ENCODE measurements around the gene PIP4P1.
"Not testable (repeated sequence)": the region's sequence is repeated elsewhere in the genome, so short reads cannot be mapped to it uniquely, and the experiment has no call there.

Gene PIP4P1

DNA sequence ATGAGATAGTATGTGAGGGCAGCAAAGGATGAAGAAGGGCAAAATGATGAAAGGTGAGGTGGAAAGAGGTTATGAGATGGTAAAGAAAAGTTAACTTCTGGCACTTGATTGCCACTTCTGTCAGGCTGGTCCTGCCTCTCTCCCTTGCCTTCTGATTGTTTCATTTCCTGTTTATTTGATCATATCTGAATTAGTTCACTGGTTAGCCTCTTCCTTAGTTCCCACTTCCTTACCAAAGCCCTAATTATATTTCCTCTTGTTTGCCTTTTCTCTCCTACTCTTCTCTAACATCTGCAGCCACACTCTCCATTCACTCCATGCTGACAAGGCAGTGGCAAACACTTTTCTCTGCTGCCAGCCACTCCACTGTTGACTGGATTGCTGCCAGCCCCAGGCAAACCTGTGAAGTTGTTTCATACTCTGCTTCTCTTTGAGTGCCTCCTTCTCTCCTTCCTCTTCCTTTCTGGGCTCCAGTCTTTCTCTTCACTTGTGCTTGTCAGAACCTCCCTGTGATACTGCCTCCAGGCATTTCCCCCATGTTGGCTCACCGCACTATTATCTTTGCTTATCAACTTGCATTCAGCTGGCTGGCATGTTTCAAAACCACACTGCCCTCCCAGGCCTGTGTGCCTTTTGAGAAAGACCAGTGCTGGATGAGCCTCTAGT is 16.1 kb upstream of the PIP4P1 start:
- no peak for DNase-seq (ENCODE audit: low read depth, low spot score)

DNA sequence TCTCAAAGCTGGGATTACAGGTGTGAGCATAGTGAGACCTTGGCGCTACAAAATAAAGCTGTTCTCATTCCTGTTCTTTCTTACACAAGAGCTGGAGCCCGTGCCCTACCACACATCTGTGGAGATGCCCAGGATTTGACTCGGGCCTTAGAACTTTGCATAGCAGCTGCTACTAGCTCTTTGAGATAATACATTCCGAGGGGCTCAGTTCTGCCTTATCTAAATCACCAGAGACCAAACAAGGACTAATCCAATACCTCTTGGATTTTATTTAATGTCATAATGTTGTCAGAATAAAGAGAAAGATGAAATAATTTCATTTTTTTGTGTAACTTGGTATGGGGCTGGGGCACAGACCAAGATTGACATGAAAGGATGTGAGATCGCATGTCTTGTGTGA is 15.5 kb upstream of the PIP4P1 start:
- no peak for DNase-seq (ENCODE audit: low read depth, low spot score)

- no peak for DNase-seq (ENCODE audit: low read depth, low spot score)
These were observed 11.4 kb upstream of the PIP4P1 start for GRCh38 chr14:20472536-20473169.

DNA sequence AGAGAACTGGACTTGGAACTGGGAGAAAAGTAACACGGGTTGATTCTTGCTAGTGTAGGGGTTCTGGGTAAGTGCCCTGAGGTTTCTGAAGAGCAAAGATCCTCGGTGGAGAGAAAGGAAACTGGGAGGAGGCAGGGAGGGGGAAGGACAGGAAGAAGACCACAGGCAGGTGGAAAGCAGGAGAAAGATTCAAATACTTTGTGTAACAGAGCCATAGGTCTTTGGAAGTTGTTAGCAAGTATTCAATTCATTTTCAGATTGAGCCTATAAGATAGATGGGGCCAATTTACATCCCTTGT is 9.3 kb upstream of the PIP4P1 start:
- DNase-seq (ENCODE audit: low read depth, low spot score), result no peak

GRCh38 chr14:20469890-20470602 is 8.8 kb upstream of the PIP4P1 start:
- no peak for DNase-seq (ENCODE audit: low read depth, low spot score)

DNA sequence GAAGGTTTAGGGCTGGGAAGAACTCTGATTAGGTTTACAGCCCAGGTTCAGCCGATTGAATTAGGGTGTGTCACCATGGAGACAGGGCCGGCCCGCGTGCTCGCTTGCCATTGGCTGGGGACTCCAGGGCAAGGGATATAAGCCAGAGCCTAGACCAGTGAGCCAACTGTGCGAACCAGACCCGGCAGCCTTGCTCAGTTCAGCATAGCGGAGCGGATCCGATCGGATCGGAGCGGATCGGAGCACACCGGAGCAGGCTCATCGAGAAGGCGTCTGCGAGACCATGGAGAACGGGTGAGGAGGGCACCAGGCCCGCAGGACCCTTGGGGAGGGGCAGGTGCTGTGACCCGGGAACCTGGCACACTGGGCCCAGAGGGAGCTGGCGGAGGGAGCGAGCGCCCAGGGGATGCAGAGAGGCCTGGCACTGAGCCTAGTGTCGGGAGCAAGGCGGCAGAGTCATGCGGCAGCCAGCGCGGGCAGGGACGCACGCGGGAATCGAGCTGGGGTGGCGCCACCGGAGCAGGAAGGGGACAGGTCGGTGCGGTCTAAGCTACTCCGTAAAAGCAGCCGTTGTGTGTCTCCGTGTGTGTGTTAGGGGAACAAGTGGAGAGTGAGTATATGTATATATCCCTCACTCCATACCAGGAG is 8.1 kb upstream of the PIP4P1 start, which contains the start of gene PNP:
TSS of gene PNP (plus strand) at position 165 of the 648 bp plus-strand sequence. CDS start at position 284, 119 bp downstream.
- peak; percentile 88 for DNase-seq (ENCODE audit: low read depth, low spot score)

DNA sequence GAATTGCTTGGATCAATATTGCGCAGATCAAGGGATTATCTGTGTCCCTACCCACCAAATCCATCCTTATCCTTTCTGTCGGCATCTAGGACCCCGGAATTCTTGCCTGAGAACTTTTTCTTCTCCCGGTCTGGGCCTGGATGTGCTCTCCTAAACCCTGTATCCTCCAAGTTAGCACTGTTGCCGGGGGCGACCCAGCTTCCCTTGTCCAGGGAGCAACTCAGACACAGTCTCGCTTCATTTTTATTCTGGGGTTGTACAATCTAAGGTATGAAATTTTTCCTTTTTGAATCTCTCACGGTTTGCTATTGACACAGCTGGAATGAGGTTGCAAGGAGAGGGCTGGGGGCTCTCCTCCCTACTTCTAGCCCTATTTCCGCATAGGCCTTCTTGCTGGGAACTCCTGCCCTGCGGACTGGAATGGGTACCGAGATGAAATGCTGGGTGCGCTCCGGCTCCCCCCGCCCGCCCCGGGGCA is 7.6 kb upstream of the PIP4P1 start:
- DNase-seq (ENCODE audit: low read depth, low spot score), result no peak

GRCh38 chr14:20460458-20461224 is 593 bp downstream of the PIP4P1 start:
- no peak for DNase-seq (ENCODE audit: low read depth, low spot score)

DNA sequence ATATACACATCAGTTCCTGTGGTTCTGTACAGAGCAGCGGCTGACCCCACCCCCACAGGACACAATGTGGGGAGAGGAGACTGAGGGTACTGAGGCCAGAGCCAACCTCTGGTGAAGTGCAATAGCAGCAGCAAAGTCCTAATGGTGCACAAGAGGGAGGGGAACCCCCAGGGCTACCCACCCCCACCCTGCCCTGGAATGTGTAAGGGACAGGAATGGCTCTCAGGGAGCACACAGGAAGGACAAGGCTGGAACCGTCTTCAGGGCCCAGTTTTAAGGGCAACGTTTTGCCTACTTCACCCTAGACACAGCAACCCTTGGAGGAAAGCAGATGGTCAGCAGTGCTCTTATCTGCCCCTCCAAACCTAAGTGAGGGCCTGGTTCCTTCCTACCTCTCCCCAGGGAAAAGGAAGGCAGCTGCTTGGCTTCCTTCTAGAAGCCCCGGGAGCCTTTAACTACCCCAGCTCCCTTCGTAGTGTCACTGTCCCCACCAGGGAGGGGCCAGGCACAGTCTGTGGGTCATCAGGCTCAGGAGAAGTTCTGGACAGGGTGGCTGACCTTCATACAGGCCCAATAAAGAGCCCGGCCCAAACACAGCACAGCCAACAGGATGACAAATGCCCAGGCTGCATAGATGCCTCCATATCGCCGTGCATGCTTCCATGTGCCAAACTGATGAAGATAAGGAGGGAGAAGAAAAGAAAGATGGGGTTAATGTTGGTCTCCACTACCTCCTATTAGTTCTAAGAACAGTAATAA is 3.0 kb downstream of the PIP4P1 start:
- no peak for DNase-seq (ENCODE audit: low read depth, low spot score)

DNA sequence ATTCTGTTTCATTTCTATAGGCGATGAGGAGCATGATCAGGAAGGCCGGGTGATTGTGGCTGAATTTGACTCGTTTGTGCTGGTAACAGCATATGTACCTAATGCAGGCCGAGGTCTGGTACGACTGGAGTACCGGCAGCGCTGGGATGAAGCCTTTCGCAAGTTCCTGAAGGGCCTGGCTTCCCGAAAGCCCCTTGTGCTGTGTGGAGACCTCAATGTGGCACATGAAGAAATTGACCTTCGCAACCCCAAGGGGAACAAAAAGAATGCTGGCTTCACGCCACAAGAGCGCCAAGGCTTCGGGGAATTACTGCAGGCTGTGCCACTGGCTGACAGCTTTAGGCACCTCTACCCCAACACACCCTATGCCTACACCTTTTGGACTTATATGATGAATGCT is 4.3 kb downstream of the PIP4P1 start:
- no peak for DNase-seq (ENCODE audit: low read depth, low spot score)

- DNase-seq (ENCODE audit: low read depth, low spot score), result no peak
These were observed 5.6 kb downstream of the PIP4P1 start for GRCh38 chr14:20455355-20456300.

- DNase-seq (ENCODE audit: low read depth, low spot score), result peak; percentile 92
These were observed 6.5 kb downstream of the PIP4P1 start, which contains the start of the genes APEX1 and OSGEP for GRCh38 chr14:20454516-20455354. APEX1 (plus strand) TSS chr14:20455226; CDS start chr14:20455646, 420 bp downstream. OSGEP (minus strand) TSS chr14:20454812; CDS start chr14:20454683, 129 bp downstream.

GRCh38 chr14:20452831-20453230 is 8.4 kb downstream of the PIP4P1 start:
- DNase-seq (ENCODE audit: low read depth, low spot score), result not testable (repeated sequence)

DNA sequence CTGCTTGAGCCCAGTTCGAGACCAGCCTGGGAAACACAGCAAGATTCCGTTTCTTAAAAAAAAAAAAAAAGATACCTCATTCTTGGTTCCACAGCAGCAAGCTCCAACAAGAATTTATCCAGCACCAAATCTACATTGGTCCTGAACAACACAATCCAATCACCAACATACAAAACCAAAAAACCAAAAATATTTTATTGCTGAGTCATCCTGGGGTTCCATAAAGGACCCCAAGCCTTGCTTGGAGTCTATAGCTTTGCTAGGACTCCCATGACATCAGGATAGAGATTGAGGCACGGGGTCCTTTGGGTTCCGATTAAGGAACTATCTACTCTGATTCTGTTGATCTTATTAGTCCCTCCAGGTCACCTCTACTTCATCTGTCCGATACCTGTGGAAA is 14.3 kb downstream of the PIP4P1 start:
- no peak for DNase-seq (ENCODE audit: low read depth, low spot score)

GRCh38 chr14:20443650-20444049 is 17.6 kb downstream of the PIP4P1 start:
- not testable (repeated sequence) for DNase-seq (ENCODE audit: low read depth, low spot score)

DNA sequence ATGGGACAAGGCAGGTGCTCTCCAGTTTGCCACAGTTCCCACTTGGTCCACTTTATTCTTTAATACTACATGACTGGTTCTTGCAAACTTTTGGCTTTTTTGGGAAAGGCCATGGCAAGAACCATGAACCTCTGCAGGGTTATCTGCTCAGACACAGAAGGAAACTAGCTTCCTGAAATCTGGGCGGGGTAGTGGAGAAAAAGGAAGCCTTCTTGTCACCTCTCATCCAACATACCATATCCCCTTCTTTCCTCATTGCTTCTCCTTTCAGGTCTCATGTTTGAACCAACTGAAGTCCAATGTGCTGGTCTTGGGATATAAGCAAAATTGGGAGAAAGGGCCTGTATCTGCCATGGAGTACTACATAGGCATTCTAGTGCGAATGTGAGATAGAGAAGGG is 19.8 kb downstream of the PIP4P1 start:
- DNase-seq (ENCODE audit: low read depth, low spot score), result no peak

GRCh38 chr14:20440882-20441281 is 20.4 kb downstream of the PIP4P1 start:
- DNase-seq (ENCODE audit: low read depth, low spot score), result no peak

GRCh38 chr14:20440465-20440864 is 20.8 kb downstream of the PIP4P1 start:
- DNase-seq (ENCODE audit: low read depth, low spot score), result no peak

GRCh38 chr14:20438664-20439063 is 22.6 kb downstream of the PIP4P1 start:
- DNase-seq (ENCODE audit: low read depth, low spot score), result no peak

Measured in iPS DF 19.7 (cell line).